H1 (cell line): Measurements from ENCODE around the gene SCAP. TPM values are rescaled to one million over a fixed set of nuclear protein-coding genes. Genes with fewer than 3 reads are reported as not detected.

Source experiments
- CTCF ChIA-PET: fragments of 300-600 bp; sonication (Branson Sonifier 250); formaldehyde crosslinking; loops from one replicate; lab custom pipeline; 2021; ENCODE audit not compliant: partially characterized antibody; lab: Charles Lee
- POLR2A ChIA-PET: fragments of 300-600 bp; sonication (Branson Sonifier 250); formaldehyde crosslinking; loops from one replicate; lab custom pipeline; 2021; ENCODE audit warnings: inconsistent platforms; ENCODE audit not compliant: partially characterized antibody; lab: Charles Lee
- DNase-seq, 2 experiments: peaks; one replicate each; pipeline versions ENCODE4 v3.0.0 to v3.0.0-alpha.2; 2010 to 2022; ENCODE audit warnings: low spot score in 2 of 2, low read depth in 1 of 2, mixed read lengths in 1 of 2
- FAIRE-seq: peaks from 2 replicates; lab custom pipeline; 2011; peaks lifted over from hg19 to GRCh38; lab: Jason Lieb, UNC
- H2AFZ ChIP-seq: 2 replicates; pipeline ENCODE4 v1.8.1; 2012; ENCODE audit warnings: low read length, inconsistent platforms
- H2AK5ac ChIP-seq: 2 replicates; pipeline ENCODE4 v1.6.1; 2013; ENCODE audit warnings: low read depth, low read length
- H2BK120ac ChIP-seq: replicated peaks from 2 replicates; pipeline ENCODE3; 2013; ENCODE audit warnings: low read depth, low read length, inconsistent platforms
- H2BK12ac ChIP-seq: 2 replicates; pipeline ENCODE4 v1.6.1; 2013; ENCODE audit warnings: low read depth, low read length
- H2BK15ac ChIP-seq: 2 replicates; pipeline ENCODE4 v1.6.1; 2013; ENCODE audit warnings: low read length
- H2BK20ac ChIP-seq: 2 replicates; pipeline ENCODE4 v1.6.1; 2013; ENCODE audit warnings: low read length
- H2BK5ac ChIP-seq: 2 replicates; pipeline ENCODE4 v1.6.1; 2013; ENCODE audit warnings: low read depth, low read length
- H3K14ac ChIP-seq: 2 replicates; pipeline ENCODE4 v1.6.1; 2013; ENCODE audit warnings: inconsistent platforms; ENCODE audit not compliant: insufficient read length
- H3K18ac ChIP-seq: 2 replicates; pipeline ENCODE4 v1.6.1; 2013; ENCODE audit warnings: low read length; ENCODE audit errors: extremely low read depth
- H3K23ac ChIP-seq: 2 replicates; pipeline ENCODE4 v1.6.1; 2013; ENCODE audit warnings: inconsistent platforms; ENCODE audit not compliant: insufficient read length
- H3K23me2 ChIP-seq: 2 replicates; pipeline ENCODE4 v1.6.1; 2013; ENCODE audit warnings: low read depth, low read length
- H3K27ac ChIP-seq: 2 replicates; pipeline ENCODE4 v1.6.1; 2011; ENCODE audit warnings: low read depth, low read length, inconsistent platforms
- H3K27me3 ChIP-seq, 4 experiments: replicated peaks in 1 of 4; 1 replicate in 1 of 4; 2 replicates in 3 of 4; pipeline versions ENCODE4 v1.6.1 to v1.8.1; 2011 to 2013; ENCODE audit warnings: low read length in 3 of 4, mild to moderate bottlenecking in 3 of 4, inconsistent platforms in 2 of 4, mixed read lengths in 2 of 4, moderate library complexity in 1 of 4; ENCODE audit not compliant: control insufficient read depth in 3 of 4, insufficient read depth in 3 of 4; ENCODE audit errors: extremely low read depth in 1 of 4
- H3K36me3 ChIP-seq, 4 experiments: 2 replicates each; pipeline versions ENCODE4 v1.6.1 to v1.8.1; 2011 to 2013; ENCODE audit warnings: mild to moderate bottlenecking in 4 of 4, low read length in 3 of 4, moderate library complexity in 2 of 4, control low read depth in 1 of 4, inconsistent platforms in 1 of 4; ENCODE audit not compliant: insufficient read depth in 4 of 4, control insufficient read depth in 2 of 4
- H3K4ac ChIP-seq: replicated peaks from 2 replicates; pipeline ENCODE3; 2013; ENCODE audit warnings: low read length, low read depth, mixed read lengths, inconsistent platforms; ENCODE audit not compliant: insufficient read length
- H3K4me1 ChIP-seq, 4 experiments: replicated peaks in 1 of 4; 1 replicate in 1 of 4; 2 replicates in 3 of 4; pipeline versions ENCODE4 v1.6.1 to v1.8.1; 2011 to 2013; ENCODE audit warnings: low read length in 3 of 4, inconsistent platforms in 2 of 4, mixed read lengths in 1 of 4; ENCODE audit not compliant: insufficient read depth in 4 of 4, control insufficient read depth in 3 of 4
- H3K4me2 ChIP-seq, 2 experiments: 2 replicates each; pipeline versions ENCODE4 v1.6.1 to v1.8.1; 2011 to 2013; ENCODE audit warnings: low read depth in 2 of 2, low read length in 2 of 2, control low read depth in 1 of 2, inconsistent platforms in 1 of 2, mild to moderate bottlenecking in 1 of 2; ENCODE audit not compliant: insufficient read depth in 1 of 2
- H3K4me3 ChIP-seq, 4 experiments: fragments of 200-600, 300-600 bp in 1 of 4; sonication (generic), shearing (Covaris generic), sonication (Bioruptor Twin) in 1 of 4; 2 replicates each; pipeline versions ENCODE4 v1.5.1 to v1.8.1; 2011 to 2016; ENCODE audit warnings: low read length in 4 of 4, low read depth in 3 of 4, control low read depth in 2 of 4, inconsistent platforms in 2 of 4, mild to moderate bottlenecking in 2 of 4, mixed read lengths in 1 of 4, moderate library complexity in 1 of 4; ENCODE audit not compliant: insufficient read depth in 2 of 4; ENCODE audit errors: extremely low read depth in 1 of 4
- H3K56ac ChIP-seq: replicated peaks from 2 replicates; pipeline ENCODE3; 2013; ENCODE audit warnings: low read depth, mild to moderate bottlenecking, mixed read lengths, low read length, inconsistent platforms; ENCODE audit not compliant: insufficient read length
- H3K79me1 ChIP-seq: 2 replicates; pipeline ENCODE4 v1.6.1; 2013; ENCODE audit warnings: low read depth, low read length, control low read depth
- H3K79me2 ChIP-seq, 2 experiments: 2 replicates each; pipeline versions ENCODE4 v1.6.1 to v1.8.1; 2012 to 2013; ENCODE audit warnings: low read length in 2 of 2, mild to moderate bottlenecking in 2 of 2, inconsistent platforms in 1 of 2; ENCODE audit not compliant: insufficient read depth in 2 of 2, control insufficient read depth in 1 of 2
- H3K9ac ChIP-seq, 4 experiments: replicated peaks in 1 of 4; 1 replicate in 1 of 4; 2 replicates in 3 of 4; pipeline versions ENCODE4 v1.6.1 to v1.8.1; 2011 to 2013; ENCODE audit warnings: low read depth in 3 of 4, low read length in 3 of 4, control low read depth in 2 of 4, mild to moderate bottlenecking in 2 of 4, moderate library complexity in 2 of 4, inconsistent platforms in 1 of 4; ENCODE audit errors: extremely low read depth in 1 of 4
- H3K9me3 ChIP-seq, 2 experiments: 2 replicates each; pipeline versions ENCODE4 v1.6.1 to v1.8.1; 2012 to 2013; ENCODE audit warnings: mild to moderate bottlenecking in 2 of 2, moderate library complexity in 2 of 2, control low read depth in 1 of 2, inconsistent platforms in 1 of 2, low read depth in 1 of 2, low read length in 1 of 2, mixed read lengths in 1 of 2; ENCODE audit not compliant: insufficient read depth in 2 of 2
- H4K20me1 ChIP-seq, 2 experiments: replicated peaks in 1 of 2; 2 replicates each; pipeline versions ENCODE3 to v1.8.1; 2011 to 2013; ENCODE audit warnings: inconsistent platforms in 2 of 2, low read length in 2 of 2, mild to moderate bottlenecking in 1 of 2; ENCODE audit not compliant: insufficient read depth in 2 of 2, control insufficient read depth in 1 of 2
- H4K5ac ChIP-seq: 2 replicates; pipeline ENCODE4 v1.6.1; 2013; ENCODE audit warnings: low read length, low read depth, mixed read lengths, inconsistent platforms; ENCODE audit not compliant: insufficient read length
- H4K8ac ChIP-seq: 2 replicates; pipeline ENCODE4 v1.8.0; 2013; ENCODE audit warnings: mild to moderate bottlenecking, moderate library complexity, low read length, inconsistent platforms; ENCODE audit not compliant: insufficient read depth; ENCODE audit errors: extremely low read depth
- H4K91ac ChIP-seq: replicated peaks from 2 replicates; pipeline ENCODE3; 2013; ENCODE audit warnings: low read length, mixed read lengths, inconsistent platforms; ENCODE audit not compliant: insufficient read length
- CHD2 ChIP-seq: IDR thresholded peaks from 2 replicates; pipeline ENCODE4 v1.6.1; 2012; ENCODE audit warnings: low read length, improper control_type of control experiment
- CTBP2 ChIP-seq: IDR thresholded peaks from 2 replicates; pipeline ENCODE4 v1.7.0; 2011; ENCODE audit warnings: borderline replicate concordance, mild to moderate bottlenecking, moderate library complexity, mixed read lengths, low read length; ENCODE audit not compliant: insufficient read depth, insufficient read length
- FOSL1 ChIP-seq: IDR thresholded peaks from 2 replicates; pipeline ENCODE4 v1.6.1; 2011; ENCODE audit warnings: mild to moderate bottlenecking, low read depth, low read length, moderate library complexity; ENCODE audit not compliant: insufficient read depth
- HDAC2 ChIP-seq, 2 experiments: fragments of 300-600 bp in 1 of 2; sonication (generic) in 1 of 2; IDR thresholded peaks; 2 replicates each; pipeline ENCODE4 v1.6.1; 2011 to 2012; ENCODE audit warnings: low read depth in 2 of 2, low read length in 2 of 2, mild to moderate bottlenecking in 2 of 2, moderate library complexity in 2 of 2, borderline replicate concordance in 1 of 2, inconsistent platforms in 1 of 2
- JUND ChIP-seq: IDR thresholded peaks from 2 replicates; pipeline ENCODE4 v1.6.1; 2011; ENCODE audit warnings: mild to moderate bottlenecking, improper control_type of control experiment, low read length
- TAF1 ChIP-seq: IDR thresholded peaks from 2 replicates; pipeline ENCODE4 v1.6.1; 2011; ENCODE audit warnings: mild to moderate bottlenecking, low read depth, low read length
- YY1 ChIP-seq: IDR thresholded peaks from 2 replicates; pipeline ENCODE4 v1.6.1; 2011; ENCODE audit warnings: low read depth, mild to moderate bottlenecking, low read length
- WGBS, 2 experiments: shearing (Covaris generic) in 1 of 2; methylation state at CpG; one replicate each; pipeline versions ENCODE4 v1.1.6 to v1.1.7; 2013 to 2015; ENCODE audit warnings: low lambda C conversion rate in 2 of 2, mixed read lengths in 2 of 2, inconsistent platforms in 1 of 2, low coverage in 1 of 2, missing lambda C conversion rate in 1 of 2; ENCODE audit not compliant: insufficient replicate concordance in 2 of 2, insufficient coverage in 1 of 2, insufficient read length in 1 of 2; ENCODE audit errors: extremely low coverage in 1 of 2, missing lambda C conversion rate in 1 of 2; 5-methylcytosine and 5-hydroxymethylcytosine counted together
- polyA plus RNA-seq, 7 experiments: library from polyadenylated mRNA; depleted of rRNA in 3 of 7; stranded (reverse) in 5 of 7; unstranded in 2 of 7; fragments of >200 nt in 5 of 7; fragments of 200-250 nt in 2 of 7; gene quantifications; 1 replicate in 5 of 7; 2 replicates in 1 of 7; 4 replicates in 1 of 7; pipeline versions ENCODE4 v1.2.1 to v1.2.3, GENCODE V29; 2011 to 2013; ENCODE audit warnings: missing spikeins in 2 of 7, mixed read lengths in 2 of 7
- total RNA-seq: library from RNA; stranded (reverse); fragmentation: NEBNext Ultra II Directional; extraction: Animal tissue kit (Norgen Biotek cat#: 25700); gene quantifications from 2 replicates; pipeline ENCODE4 v1.2.1, GENCODE V29; 2021
- TF ChIP-seq, protein P1 (sequence below), 3 experiments: IDR thresholded peaks; 1 replicate in 2 of 3; 2 replicates in 1 of 3; pipeline versions ENCODE4 v1.5.1 to v1.6.1; 2011; ENCODE audit warnings: low read length in 3 of 3, mild to moderate bottlenecking in 3 of 3, inconsistent platforms in 2 of 3, low read depth in 1 of 3, moderate library complexity in 1 of 3; ENCODE audit not compliant: insufficient read depth in 1 of 3; ENCODE audit errors: control extremely low read depth in 1 of 3

SCAP gene
- total and polyA plus RNA-seq, 2 of the 8 experiments (the other 6 are each of a cell fraction or from before 2014, with no cell fraction given) = 74.0 to 114 TPM

DNA sequence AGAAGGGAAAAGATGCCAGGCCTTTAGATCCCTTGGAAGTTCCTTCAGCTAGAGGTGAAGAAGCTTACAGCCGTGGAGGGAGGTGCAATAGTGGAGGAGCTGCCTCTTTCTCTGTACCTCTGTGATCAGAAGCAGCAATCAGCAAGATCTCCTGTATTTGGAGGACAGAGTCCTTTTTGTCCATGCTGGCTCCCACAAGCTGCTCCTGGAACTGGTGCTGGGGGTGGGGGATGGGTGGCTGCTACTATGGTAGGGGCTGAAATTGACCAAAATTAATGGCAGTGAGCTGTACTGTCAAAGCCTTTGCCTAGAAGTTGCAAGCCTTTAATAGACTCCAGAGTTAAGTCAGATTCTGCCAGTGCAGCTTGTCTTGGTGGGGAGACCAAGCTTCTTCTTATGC is 76.7 kb downstream of the SCAP start:
- H4K8ac ChIP-seq = no peak overlapping the region
- no peaks in the 10 kb centered on the region for H3K23me2 ChIP-seq
- H4K20me1 ChIP-seq = peaks cover 0 to 14% of the 10 kb centered on the region in 2 experiments
- H3K56ac ChIP-seq = no peak overlapping the region
- H3K79me1 ChIP-seq = peaks cover 15% of the 10 kb centered on the region; the same call in 1 of the 2 replicates
- peaks cover 0 to 19% of the 10 kb centered on the region in 2 experiments; a peak in 3 of 4 replicates for H3K79me2 ChIP-seq
- no peak overlapping the region for H3K4me2 ChIP-seq
- H2BK12ac ChIP-seq = no peak overlapping the region
- H2BK5ac ChIP-seq = no peak overlapping the region
- no peak overlapping the region for H2BK15ac ChIP-seq
- no peak overlapping the region for H3K14ac ChIP-seq
- peaks cover 0 to 4% (median 1%) of the 10 kb centered on the region in 4 experiments; a peak in 2 of 8 replicates for H3K36me3 ChIP-seq
- no peak for FAIRE-seq
- no peak overlapping the region for H3K23ac ChIP-seq
- no peak overlapping the region for H2BK20ac ChIP-seq
- no peak overlapping the region for H3K9ac ChIP-seq
- ChIA-PET CTCF (interaction anchor here (0.7 to 1.7 kb wide), 4 partner anchors 14 to 242 kb away, joined by 3 to 5 read pairs (median 3); no protein-coding TSS in a partner anchor), POLR2A (interaction anchor here (1.1 kb wide), 1 partner anchor 9 kb away, joined by 3 read pairs; no protein-coding TSS in a partner anchor)
- H2BK120ac ChIP-seq = no peak overlapping the region
- H3K27me3 ChIP-seq = no peaks in the 10 kb centered on the region
- no peak overlapping the region for H3K4me3 ChIP-seq
- H4K5ac ChIP-seq = no peak overlapping the region
- H2AFZ ChIP-seq = no peak overlapping the region
- H3K4me1 ChIP-seq = no peaks in the 10 kb centered on the region
- WGBS, 2 experiments = 83% methylated on average over 1 of the region's 1 CpG; no CpG with 5 or more reads in 1 of the 2 experiments
- H4K91ac ChIP-seq = no peak overlapping the region
- H3K4ac ChIP-seq = no peak overlapping the region
- no peaks in the 10 kb centered on the region for H3K9me3 ChIP-seq
- no peak overlapping the region for H2AK5ac ChIP-seq
- no peak for DNase-seq
- H3K18ac ChIP-seq = no peak overlapping the region
- no peak overlapping the region for H3K27ac ChIP-seq
- TF ChIP-seq, protein P1, sequence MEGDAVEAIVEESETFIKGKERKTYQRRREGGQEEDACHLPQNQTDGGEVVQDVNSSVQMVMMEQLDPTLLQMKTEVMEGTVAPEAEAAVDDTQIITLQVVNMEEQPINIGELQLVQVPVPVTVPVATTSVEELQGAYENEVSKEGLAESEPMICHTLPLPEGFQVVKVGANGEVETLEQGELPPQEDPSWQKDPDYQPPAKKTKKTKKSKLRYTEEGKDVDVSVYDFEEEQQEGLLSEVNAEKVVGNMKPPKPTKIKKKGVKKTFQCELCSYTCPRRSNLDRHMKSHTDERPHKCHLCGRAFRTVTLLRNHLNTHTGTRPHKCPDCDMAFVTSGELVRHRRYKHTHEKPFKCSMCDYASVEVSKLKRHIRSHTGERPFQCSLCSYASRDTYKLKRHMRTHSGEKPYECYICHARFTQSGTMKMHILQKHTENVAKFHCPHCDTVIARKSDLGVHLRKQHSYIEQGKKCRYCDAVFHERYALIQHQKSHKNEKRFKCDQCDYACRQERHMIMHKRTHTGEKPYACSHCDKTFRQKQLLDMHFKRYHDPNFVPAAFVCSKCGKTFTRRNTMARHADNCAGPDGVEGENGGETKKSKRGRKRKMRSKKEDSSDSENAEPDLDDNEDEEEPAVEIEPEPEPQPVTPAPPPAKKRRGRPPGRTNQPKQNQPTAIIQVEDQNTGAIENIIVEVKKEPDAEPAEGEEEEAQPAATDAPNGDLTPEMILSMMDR (IDR thresholded peaks at IDR 0.05; ENCODE audit: control extremely low read depth in 1 of 3, insufficient read depth in 1 of 3, low read depth in 1 of 3, low read length in 3 of 3) = no peak
- TF ChIP-seq JUND (no peak), FOSL1 (no peak), HDAC2 (IDR thresholded peaks at IDR 0.05; ENCODE audit: borderline replicate concordance in 1 of 2, low read depth in 2 of 2, low read length in 2 of 2) (no peak), CTBP2 (no peak), CHD2 (no peak), TAF1 (no peak), YY1 (no peak)
